ENCODE data around the gene SKAP1.
"Not testable (repeated sequence)": the region's sequence is repeated elsewhere in the genome, so short reads cannot be mapped to it uniquely, and the experiment has no call there.

SKAP1 gene

GRCh38 chr17:48412841-48413240 lies 17.2 kb downstream of the SKAP1 start:
- DNase-seq: no peak

GRCh38 chr17:48410821-48411220 lies 19.2 kb downstream of the SKAP1 start:
- not testable (repeated sequence) for DNase-seq

- no peak for DNase-seq
Measured at GRCh38 chr17:48409607-48410006, 20.4 kb downstream of the SKAP1 start.

- no peak for DNase-seq
Measured at GRCh38 chr17:48406936-48407567, 23.0 kb downstream of the SKAP1 start.

GRCh38 chr17:48394821-48395220 lies 35.2 kb downstream of the SKAP1 start:
- no peak for DNase-seq

GRCh38 chr17:48393283-48393682 lies 36.7 kb downstream of the SKAP1 start:
- DNase-seq: no peak

GRCh38 chr17:48392857-48393256 lies 37.2 kb downstream of the SKAP1 start:
- DNase-seq: no peak

- DNase-seq: no peak
Measured at GRCh38 chr17:48391444-48391843, 38.6 kb downstream of the SKAP1 start.

- no peak for DNase-seq
Measured at GRCh38 chr17:48389903-48390302, 40.1 kb downstream of the SKAP1 start.

GRCh38 chr17:48388955-48389743 lies 40.9 kb downstream of the SKAP1 start:
- no peak for DNase-seq

- no peak for DNase-seq
Measured at GRCh38 chr17:48386826-48387225, 43.2 kb downstream of the SKAP1 start.

- DNase-seq: no peak
Measured at GRCh38 chr17:48385319-48385718, 44.7 kb downstream of the SKAP1 start.

GRCh38 chr17:48384164-48384563 lies 45.9 kb downstream of the SKAP1 start:
- DNase-seq: no peak

- DNase-seq: no peak
Measured at GRCh38 chr17:48382989-48383388, 47.0 kb downstream of the SKAP1 start.

GRCh38 chr17:48378708-48379392 lies 51.2 kb downstream of the SKAP1 start:
- no peak for DNase-seq

- no peak for DNase-seq
Measured at GRCh38 chr17:48378238-48378637, 51.8 kb downstream of the SKAP1 start.

GRCh38 chr17:48376682-48377325 lies 53.2 kb downstream of the SKAP1 start:
- DNase-seq: no peak

GRCh38 chr17:48375356-48375755 lies 54.7 kb downstream of the SKAP1 start:
- DNase-seq: no peak

- peak; percentile 70 for DNase-seq
Measured at GRCh38 chr17:48374650-48375230, 55.3 kb downstream of the SKAP1 start.

GRCh38 chr17:48373883-48374282 lies 56.1 kb downstream of the SKAP1 start:
- no peak for DNase-seq

- no peak for DNase-seq
Measured at GRCh38 chr17:48373130-48373830, 56.7 kb downstream of the SKAP1 start.

- DNase-seq: not testable (repeated sequence)
Measured at GRCh38 chr17:48368967-48369366, 61.0 kb downstream of the SKAP1 start.
